ENCODE data around the gene MPRIP. TPM values are rescaled to one million over a fixed set of nuclear protein-coding genes. Genes with fewer than 3 reads are reported as not detected.

MPRIP gene
- total and polyA plus RNA-seq, 2 donors (not counting 1 experiment from before 2014, with no cell fraction given), result 130 to 299 TPM

- Mint-ChIP-seq H3K4me3 (no peak overlapping the region), H3K27ac (no peak overlapping the region)
- TF ChIP-seq EZH2 (IDR thresholded peaks at IDR 0.05; ENCODE audit: borderline replicate concordance, insufficient read depth, low read depth, low read length, poor library complexity, severe bottlenecking) (no peak), CTCF (IDR thresholded peaks at IDR 0.05) (no peak)
These were observed 199.4 kb downstream of the MPRIP start for GRCh38 chr17:17241656-17242055.

GRCh38 chr17:17242246-17242645, 200.0 kb downstream of the MPRIP start:
- no peaks in the 10 kb centered on the region for H3K9me3 ChIP-seq (ENCODE audit: control extremely low read depth in 1 of 3, control insufficient read depth in 2 of 3, insufficient read depth in 1 of 3, low read length in 2 of 3)
- peaks cover 6 to 13% of the 10 kb centered on the region in 2 experiments for H3K36me3 ChIP-seq (replicated peaks in 1 of 2; ENCODE audit: control extremely low read depth in 1 of 2, control insufficient read depth in 1 of 2, extremely low read depth in 1 of 2, insufficient read depth in 2 of 2, low read length in 1 of 2)
- Mint-ChIP-seq H3K4me1 (peaks cover 8% of the 10 kb centered on the region), H3K9me3 (ENCODE audit: insufficient read depth) (no peaks in the 10 kb centered on the region), H3K27ac (no peak overlapping the region), H3K27me3 (no peaks in the 10 kb centered on the region), H3K4me3 (no peak overlapping the region)
- no peaks in the 10 kb centered on the region for H4K20me1 ChIP-seq (ENCODE audit: control insufficient read depth, insufficient read depth, low read length, poor library complexity, severe bottlenecking)
- TF ChIP-seq EZH2 (IDR thresholded peaks at IDR 0.05; ENCODE audit: borderline replicate concordance, insufficient read depth, low read depth, low read length, poor library complexity, severe bottlenecking) (no peak), CTCF (IDR thresholded peaks at IDR 0.05) (no peak)
- peaks cover 0 to 8% of the 10 kb centered on the region in 2 donors for H3K4me1 ChIP-seq (ENCODE audit: control insufficient read depth in 2 of 2, insufficient read depth in 2 of 2, low read length in 2 of 2)
- 99% methylated on average over 7 of the region's 7 CpGs for WGBS (ENCODE audit: insufficient coverage)
- no peak overlapping the region for H3K4me3 ChIP-seq (ENCODE audit: control extremely low read depth in 1 of 5, extremely low read depth in 1 of 5, insufficient read depth in 1 of 5, low read depth in 2 of 5, low read length in 4 of 5)
- intact Hi-C loops (cut with micrococcal nuclease), result no loop called here
- DNase-seq (no peak), ATAC-seq (ENCODE audit: low read depth) (no peak)
- peaks cover 9% of the 10 kb centered on the region for H3K79me2 ChIP-seq (ENCODE audit: control insufficient read depth, insufficient read depth, low read length)
- ChIA-PET POLR2A (no interaction called here), CTCF (no interaction called here)
- H3K27me3 ChIP-seq (replicated peaks in 1 of 4; ENCODE audit: control extremely low read depth in 1 of 4, control insufficient read depth in 3 of 4, insufficient read depth in 4 of 4, low read length in 3 of 4), result no peaks in the 10 kb centered on the region
- no peak overlapping the region for H3K9ac ChIP-seq (ENCODE audit: low read length)
- H2AFZ ChIP-seq (ENCODE audit: insufficient read depth, low read depth, low read length, poor library complexity, severe bottlenecking), result no peak overlapping the region
- H3K27ac ChIP-seq (ENCODE audit: low read length in 2 of 2), result no peak overlapping the region
- H3K4me2 ChIP-seq (replicated peaks; ENCODE audit: low read depth, low read length, poor library complexity, severe bottlenecking), result no peak overlapping the region

More at GRCh38 chr17:17241656-17242055, 199.4 kb downstream of the MPRIP start:
- POLR2A ChIA-PET, result no interaction called here
- Mint-ChIP-seq H3K4me1 (peaks cover 8% of the 10 kb centered on the region), H3K9me3 (ENCODE audit: insufficient read depth) (no peaks in the 10 kb centered on the region), H3K27me3 (no peaks in the 10 kb centered on the region)
- no peak overlapping the region for H3K4me3 ChIP-seq (ENCODE audit: control extremely low read depth in 1 of 5, extremely low read depth in 1 of 5, insufficient read depth in 1 of 5, low read depth in 2 of 5, low read length in 4 of 5)
- no peak for ATAC-seq (ENCODE audit: low read depth)
- peaks cover 0 to 8% of the 10 kb centered on the region in 2 donors for H3K4me1 ChIP-seq (ENCODE audit: control insufficient read depth in 2 of 2, insufficient read depth in 2 of 2, low read length in 2 of 2)
- H3K9ac ChIP-seq (ENCODE audit: low read length), result no peak overlapping the region
- peaks cover 2% of the 10 kb centered on the region for H4K20me1 ChIP-seq (ENCODE audit: control insufficient read depth, insufficient read depth, low read length, poor library complexity, severe bottlenecking)
- CTCF ChIA-PET, result no interaction called here
- H3K9me3 ChIP-seq (ENCODE audit: control extremely low read depth in 1 of 3, control insufficient read depth in 2 of 3, insufficient read depth in 1 of 3, low read length in 2 of 3), result no peaks in the 10 kb centered on the region
- no peak overlapping the region for H3K4me2 ChIP-seq (replicated peaks; ENCODE audit: low read depth, low read length, poor library complexity, severe bottlenecking)
- no peaks in the 10 kb centered on the region for H3K27me3 ChIP-seq (replicated peaks in 1 of 4; ENCODE audit: control extremely low read depth in 1 of 4, control insufficient read depth in 3 of 4, insufficient read depth in 4 of 4, low read length in 3 of 4)
- DNase-seq, result no peak
- WGBS (ENCODE audit: insufficient coverage), result 94% methylated on average over 6 of the region's 10 CpGs
- H2AFZ ChIP-seq (ENCODE audit: insufficient read depth, low read depth, low read length, poor library complexity, severe bottlenecking), result no peak overlapping the region
- H3K27ac ChIP-seq (ENCODE audit: low read length in 2 of 2), result no peak overlapping the region
- H3K36me3 ChIP-seq (replicated peaks in 1 of 2; ENCODE audit: control extremely low read depth in 1 of 2, control insufficient read depth in 1 of 2, extremely low read depth in 1 of 2, insufficient read depth in 2 of 2, low read length in 1 of 2), result peaks cover 4 to 7% of the 10 kb centered on the region in 2 experiments
- H3K79me2 ChIP-seq (ENCODE audit: control insufficient read depth, insufficient read depth, low read length), result peaks cover 15% of the 10 kb centered on the region
- intact Hi-C loops (cut with micrococcal nuclease), result no loop called here

Small RNA genes within 50 kb of the gene (small RNA-seq; reads per million reads assigned to genes)
- not detected for gene RNU6-767P (ENCODE audit: insufficient read length, low read depth, low replicate concordance)

Other genes with a start within 250 kb of the MPRIP start
- gene TNFRSF13B, start 70.3 kb upstream of the MPRIP start, total RNA-seq, result 217 and 219 TPM in 2 replicates
- gene TNFRSF13B, start 70.3 kb upstream of the MPRIP start, polyA plus RNA-seq, result 37.8 and 74.5 TPM in 2 replicates
- 4.1 and 5.0 TPM in 2 replicates for gene PLD6, start 163.9 kb downstream of the MPRIP start, total RNA-seq
- gene PLD6, start 163.9 kb downstream of the MPRIP start, polyA plus RNA-seq, result 2.0 and 4.4 TPM in 2 replicates
- gene FLCN, start 194.7 kb downstream of the MPRIP start, total RNA-seq, result 128 and 144 TPM in 2 replicates
- 36.6 and 38.8 TPM in 2 replicates for gene FLCN, start 194.7 kb downstream of the MPRIP start, polyA plus RNA-seq
- 45.5 and 46.9 TPM in 2 replicates for gene COPS3, start 238.8 kb downstream of the MPRIP start, total RNA-seq
- gene COPS3, start 238.8 kb downstream of the MPRIP start, polyA plus RNA-seq, result 37.2 and 61.7 TPM in 2 replicates